Thoracic aorta endothelial cell (primary cell): ENCODE data around the gene C4orf46. TPM values are rescaled to one million over a fixed set of nuclear protein-coding genes. Genes with fewer than 3 reads are reported as not detected.

Experiments used
- small RNA-seq: library from RNA; depleted of rRNA; stranded (forward); fragments of <200 nt; gene quantifications from one replicate; pipeline ENCODE3, GENCODE V24; 2012
- total RNA-seq: library from RNA; depleted of rRNA; stranded (reverse); fragments of >200 nt; gene quantifications from 2 replicates; pipeline ENCODE4 v1.2.3, GENCODE V29; 2012

C4orf46 gene
- 25.1 and 34.8 TPM in 2 replicates for total RNA-seq

GRCh38 chr4:158671665-158671914 is at the start of gene C4orf46:
Gene C4orf46, minus strand, starts transcription at chr4:158671887. Its CDS starts 86 bp downstream, at chr4:158671801.

GRCh38 chr4:158671915-158672806 is 474 bp upstream of the C4orf46 start, which contains the start of gene ETFDH:
Gene ETFDH, plus strand, starts transcription at chr4:158672296. Its CDS starts 161 bp downstream, at chr4:158672457.

Small RNA genes lying within 50 kb of the gene (small RNA-seq; reads per million reads assigned to genes)
- not detected for gene RF00012

Other genes starting within 250 kb of the C4orf46 start
- gene RXFP1, start 150.0 kb downstream of the C4orf46 start, total RNA-seq, result not detected in 2 replicates
- gene ETFDH, start 409 bp upstream of the C4orf46 start, total RNA-seq, result 26.0 and 32.0 TPM in 2 replicates
- gene PPID, start 51.5 kb upstream of the C4orf46 start, total RNA-seq, result 28.3 and 34.8 TPM in 2 replicates
- 21.0 and 24.2 TPM in 2 replicates for gene FNIP2, start 97.1 kb upstream of the C4orf46 start, total RNA-seq